RWPE1 (cell line): ENCODE data around the gene UNC13D.
A peak's percentile ranks its signal among the peaks of the same experiment; 100 is the strongest.

Source experiments
- CTCF ChIA-PET: fragments of 350-600 bp; sonication (Branson Sonifier 250); formaldehyde crosslinking; extraction: SDS; loops from one replicate; lab custom pipeline; 2021; lab: Yijun Ruan, JAX
- POLR2A ChIA-PET: fragments of 400-600 bp; formaldehyde crosslinking; extraction: SDS; loops from one replicate; lab custom pipeline; 2020; ENCODE audit warnings: antibody characterized with exemption; ENCODE audit not compliant: low non-redundant PET; lab: Yijun Ruan, JAX
- DNase-seq: peaks from one replicate; pipeline ENCODE4 v3.0.0; 2012; ENCODE audit warnings: low spot score
- H3K27ac ChIP-seq: fragments of 450-650 bp; 2 replicates; pipeline ENCODE4 v1.5.1; 2017
- TF ChIP-seq, protein P1 (sequence below): fragments of 450-650 bp; conservative IDR thresholded peaks from 2 replicates; pipeline ENCODE4 v1.5.1; 2017; ENCODE audit warnings: low read depth, mild to moderate bottlenecking

Gene UNC13D

DNA sequence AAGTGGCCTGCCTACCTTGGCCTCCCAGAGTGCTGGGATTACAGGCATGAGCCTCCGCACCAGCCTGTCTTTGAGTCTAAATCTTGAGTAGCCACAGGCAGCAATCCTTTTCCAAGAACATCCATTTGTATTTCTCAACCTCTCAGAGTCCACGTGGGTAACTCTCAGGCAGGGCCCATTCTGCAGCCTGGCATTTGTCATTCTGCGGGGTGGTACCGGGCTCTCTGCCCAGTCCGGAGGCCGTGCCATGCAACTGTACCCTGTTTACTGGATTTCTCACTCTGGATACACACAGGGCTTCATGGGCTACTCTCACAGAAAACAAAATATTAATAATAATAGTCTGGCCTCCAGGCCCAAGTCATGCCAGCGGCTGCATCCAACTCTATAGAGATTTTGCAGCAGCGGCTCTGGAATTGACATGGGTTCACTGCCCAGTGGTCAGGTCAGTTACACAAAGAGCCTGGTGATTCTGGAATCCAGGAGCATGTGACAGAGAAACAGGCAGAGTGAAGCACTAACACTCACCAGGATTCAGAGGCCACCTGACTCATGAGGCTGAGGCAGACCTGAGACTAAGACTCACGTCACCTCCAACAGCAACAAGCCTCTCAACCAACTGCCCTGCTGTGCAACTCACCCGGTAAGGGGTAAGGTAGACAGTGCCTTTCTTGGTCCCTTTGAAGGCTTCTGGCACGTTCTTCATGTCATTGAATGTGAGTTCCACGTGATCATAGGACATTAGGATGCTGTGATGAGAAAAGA lies 6.9 kb upstream of the UNC13D start:
- peak overlapping the region; percentile 92 for H3K27ac ChIP-seq
- TF ChIP-seq, protein P1, sequence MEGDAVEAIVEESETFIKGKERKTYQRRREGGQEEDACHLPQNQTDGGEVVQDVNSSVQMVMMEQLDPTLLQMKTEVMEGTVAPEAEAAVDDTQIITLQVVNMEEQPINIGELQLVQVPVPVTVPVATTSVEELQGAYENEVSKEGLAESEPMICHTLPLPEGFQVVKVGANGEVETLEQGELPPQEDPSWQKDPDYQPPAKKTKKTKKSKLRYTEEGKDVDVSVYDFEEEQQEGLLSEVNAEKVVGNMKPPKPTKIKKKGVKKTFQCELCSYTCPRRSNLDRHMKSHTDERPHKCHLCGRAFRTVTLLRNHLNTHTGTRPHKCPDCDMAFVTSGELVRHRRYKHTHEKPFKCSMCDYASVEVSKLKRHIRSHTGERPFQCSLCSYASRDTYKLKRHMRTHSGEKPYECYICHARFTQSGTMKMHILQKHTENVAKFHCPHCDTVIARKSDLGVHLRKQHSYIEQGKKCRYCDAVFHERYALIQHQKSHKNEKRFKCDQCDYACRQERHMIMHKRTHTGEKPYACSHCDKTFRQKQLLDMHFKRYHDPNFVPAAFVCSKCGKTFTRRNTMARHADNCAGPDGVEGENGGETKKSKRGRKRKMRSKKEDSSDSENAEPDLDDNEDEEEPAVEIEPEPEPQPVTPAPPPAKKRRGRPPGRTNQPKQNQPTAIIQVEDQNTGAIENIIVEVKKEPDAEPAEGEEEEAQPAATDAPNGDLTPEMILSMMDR: no peak
- ChIA-PET POLR2A (no interaction called here), CTCF (no interaction called here)
- no peak for DNase-seq

DNA sequence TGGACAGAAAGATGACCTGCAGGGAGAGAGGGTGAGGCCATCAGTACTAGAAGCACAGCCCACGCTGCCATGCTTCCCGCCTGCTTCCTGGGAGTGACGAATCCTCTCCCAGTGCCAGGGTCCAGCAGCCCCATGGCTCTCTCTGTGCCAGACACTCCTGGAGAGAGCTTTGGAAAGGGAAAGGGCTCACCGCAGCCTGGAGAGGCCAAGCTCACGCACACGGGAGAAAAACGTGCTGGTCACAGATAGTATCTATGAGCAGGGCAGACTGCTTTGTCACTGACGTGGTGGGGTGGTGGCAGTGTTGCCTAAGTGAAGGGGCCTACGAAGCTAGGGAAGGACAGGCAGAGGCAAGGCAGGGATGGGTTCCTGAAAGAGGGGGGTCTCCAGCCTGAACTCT lies 5.5 kb upstream of the UNC13D start:
- DNase-seq: no peak
- peak overlapping the region; percentile 92 for H3K27ac ChIP-seq
- TF ChIP-seq, protein P1: no peak
- POLR2A ChIA-PET: interaction anchor here (1.3 kb wide), 1 partner anchor 9 kb away, joined by 3 read pairs; no protein-coding TSS in a partner anchor
- CTCF ChIA-PET: interaction anchor here (1.0 kb wide), 1 partner anchor 23 kb away, joined by 3 read pairs; no protein-coding TSS in a partner anchor

DNA sequence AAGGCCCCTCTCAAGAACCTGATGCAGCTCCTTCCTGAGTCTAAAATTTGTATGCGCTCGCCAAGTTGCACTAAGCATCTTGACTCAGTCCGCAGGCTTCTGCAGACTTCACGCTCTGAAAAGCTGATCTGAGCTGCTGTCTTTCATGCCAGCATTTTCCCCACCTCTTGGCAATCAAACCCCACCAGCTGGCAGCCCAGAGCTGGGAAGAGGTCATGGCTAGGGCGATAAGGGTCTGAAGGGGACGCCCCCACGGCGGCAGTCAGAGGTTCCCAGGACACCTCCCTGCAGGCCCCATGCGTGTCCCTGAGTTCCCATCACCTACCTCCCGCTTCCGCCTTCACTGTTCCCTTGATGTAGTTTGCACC lies 5.1 kb upstream of the UNC13D start:
- H3K27ac ChIP-seq: peak overlapping the region; percentile 92
- POLR2A ChIA-PET: interaction anchor here (1.3 kb wide), 1 partner anchor 9 kb away, joined by 3 read pairs; no protein-coding TSS in a partner anchor
- CTCF ChIA-PET: interaction anchor here (0.6 to 1.0 kb wide), 2 partner anchors 15 to 22 kb away, joined by 3 to 4 read pairs; no protein-coding TSS in a partner anchor
- no peak for DNase-seq
- TF ChIP-seq, protein P1: no peak

DNA sequence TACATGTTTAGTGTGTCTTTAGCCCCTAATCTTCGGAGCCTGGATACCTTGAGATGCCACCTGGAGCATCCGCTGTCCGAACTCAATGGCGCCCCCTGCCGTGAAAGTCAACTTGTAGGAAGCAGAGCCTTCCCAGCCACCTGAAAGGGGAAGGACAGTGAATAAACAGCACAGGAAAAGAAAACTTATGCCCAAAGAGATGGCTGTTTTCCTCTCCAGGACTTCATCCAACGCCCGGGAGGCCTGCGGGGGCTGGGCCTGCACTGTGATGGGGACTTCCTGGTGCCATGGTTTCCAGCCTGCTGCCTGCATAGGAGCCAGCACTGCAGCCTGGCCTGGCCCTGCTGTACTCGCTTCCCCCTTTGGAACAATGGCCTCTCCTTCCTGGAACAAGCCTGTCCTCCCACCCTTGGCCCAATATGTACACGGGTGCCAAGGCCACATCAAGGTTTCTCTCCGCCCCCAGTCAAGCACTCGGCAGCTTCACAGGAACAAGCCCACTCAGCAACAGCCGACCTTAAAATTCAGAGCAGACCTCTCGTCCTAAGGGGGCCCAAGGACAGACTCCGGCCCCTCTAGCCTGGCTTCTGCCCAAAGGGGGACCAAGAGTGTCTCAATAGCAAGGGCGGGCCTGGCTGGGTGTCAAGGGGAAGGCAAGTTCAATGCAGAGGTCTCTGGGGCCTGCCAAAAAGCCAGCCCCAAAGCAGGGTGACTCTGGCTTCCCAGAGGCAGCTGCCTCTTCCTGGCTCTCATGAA lies 4.5 kb upstream of the UNC13D start:
- POLR2A ChIA-PET: no interaction called here
- TF ChIP-seq, protein P1: peak; percentile 79
- peak overlapping the region; percentile 92 for H3K27ac ChIP-seq
- CTCF ChIA-PET: interaction anchor here (0.6 to 1.3 kb wide), 5 partner anchors 11 to 22 kb away, joined by 3 to 4 read pairs (median 3); no protein-coding TSS in a partner anchor
- DNase-seq: peak; percentile 25

DNA sequence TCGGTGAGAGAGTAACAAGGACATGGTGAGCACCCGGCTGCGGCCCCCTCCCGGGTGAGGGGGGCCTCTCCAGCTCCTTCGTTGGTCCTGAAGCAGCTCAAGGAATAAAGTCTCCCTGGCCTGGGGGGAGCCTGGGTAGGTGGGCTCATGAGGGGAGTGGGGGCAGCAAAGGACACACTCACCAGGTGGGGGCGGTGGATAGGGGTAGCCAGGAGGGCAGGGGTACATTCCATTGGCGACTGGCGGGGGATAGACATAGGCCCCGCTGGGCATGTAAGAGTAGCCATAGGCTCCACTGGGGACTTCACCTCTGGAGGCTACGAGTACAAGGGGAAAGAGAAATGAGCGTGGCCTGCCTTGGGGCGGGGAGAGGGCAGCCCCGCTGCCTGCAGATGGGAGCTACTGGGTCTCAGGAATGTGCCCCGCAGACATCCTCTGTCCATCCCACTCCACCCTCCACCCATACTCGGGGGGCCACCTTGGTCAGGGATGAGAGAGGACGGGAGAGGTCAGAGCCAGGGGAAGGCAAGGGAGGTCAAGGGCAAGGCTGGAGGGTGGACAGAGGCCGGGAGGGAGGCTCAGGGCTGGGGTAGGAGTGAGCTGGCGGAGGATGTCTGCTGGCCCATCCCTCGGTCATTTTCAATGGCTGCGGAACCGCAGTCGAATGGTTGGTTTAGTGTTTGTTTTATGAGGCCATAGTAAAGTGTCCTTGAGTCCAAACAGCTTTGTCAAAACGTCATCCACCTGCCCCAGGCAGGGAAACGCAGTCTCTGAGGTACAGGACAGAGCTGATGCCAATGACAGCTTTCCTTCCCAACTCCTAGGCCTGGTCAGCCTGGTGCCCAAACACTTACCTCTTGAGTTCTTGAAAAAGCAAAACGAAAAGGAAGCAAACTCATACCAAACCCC lies 3.7 kb upstream of the UNC13D start:
- DNase-seq: no peak
- ChIA-PET POLR2A (interaction anchor here (0.5 to 0.7 kb wide), 2 partner anchors 27 to 696 kb away, joined by 4 to 7 read pairs; no protein-coding TSS in a partner anchor), CTCF (interaction anchor here (0.5 to 1.3 kb wide), 8 partner anchors 11 to 441 kb away, joined by 3 to 4 read pairs (median 3); no protein-coding TSS in a partner anchor)
- H3K27ac ChIP-seq: peak overlapping the region; percentile 92
- TF ChIP-seq, protein P1: no peak
